Measurements from ENCODE around the gene GLI2.

The GLI2 gene

DNA sequence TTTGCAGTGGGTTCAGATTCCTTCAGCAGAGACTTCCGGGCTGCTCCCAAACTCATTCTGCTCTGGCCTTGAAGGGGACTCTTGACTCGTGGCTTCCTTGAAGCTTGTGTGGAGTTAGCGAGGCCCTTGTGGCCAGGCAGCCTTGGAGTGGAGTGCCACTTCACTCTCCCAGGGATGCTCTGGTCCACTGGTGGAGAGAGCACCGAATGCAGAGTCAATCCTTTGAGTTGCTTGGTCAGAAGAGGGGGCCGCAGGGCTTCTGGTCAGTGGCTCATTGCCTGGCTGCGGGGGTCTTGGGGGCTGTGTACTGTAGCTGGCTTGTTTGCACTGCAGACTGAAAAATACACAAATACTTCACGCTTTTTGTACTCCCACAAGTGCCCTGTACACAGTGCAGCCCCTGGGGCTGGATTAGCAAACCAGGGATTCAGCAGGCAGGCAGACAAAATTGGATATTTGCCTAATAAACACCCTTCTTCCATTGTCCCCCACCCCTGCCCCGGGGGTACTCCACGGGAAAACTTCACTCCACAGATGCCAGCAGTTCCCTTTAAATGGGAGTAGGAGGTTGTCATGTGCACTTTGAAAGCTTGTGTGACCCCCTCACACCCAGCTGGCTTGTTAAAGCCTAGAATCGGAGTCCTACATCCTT lies 3.2 kb downstream of the GLI2 start:
- no peak for DNase-seq (ENCODE audit: low read depth)

- DNase-seq (ENCODE audit: low read depth), result no peak
These were observed 3.9 kb downstream of the GLI2 start for GRCh38 chr2:120739438-120740090.

- DNase-seq (ENCODE audit: low read depth), result no peak
These were observed 4.7 kb downstream of the GLI2 start for GRCh38 chr2:120740375-120740764.

GRCh38 chr2:120740765-120741524 lies 5.3 kb downstream of the GLI2 start:
- no peak for DNase-seq (ENCODE audit: low read depth)

GRCh38 chr2:120741571-120742561 lies 6.2 kb downstream of the GLI2 start:
- no peak for DNase-seq (ENCODE audit: low read depth)

- no peak for DNase-seq (ENCODE audit: low read depth)
These were observed 8.0 kb downstream of the GLI2 start for GRCh38 chr2:120743657-120744056.

DNA sequence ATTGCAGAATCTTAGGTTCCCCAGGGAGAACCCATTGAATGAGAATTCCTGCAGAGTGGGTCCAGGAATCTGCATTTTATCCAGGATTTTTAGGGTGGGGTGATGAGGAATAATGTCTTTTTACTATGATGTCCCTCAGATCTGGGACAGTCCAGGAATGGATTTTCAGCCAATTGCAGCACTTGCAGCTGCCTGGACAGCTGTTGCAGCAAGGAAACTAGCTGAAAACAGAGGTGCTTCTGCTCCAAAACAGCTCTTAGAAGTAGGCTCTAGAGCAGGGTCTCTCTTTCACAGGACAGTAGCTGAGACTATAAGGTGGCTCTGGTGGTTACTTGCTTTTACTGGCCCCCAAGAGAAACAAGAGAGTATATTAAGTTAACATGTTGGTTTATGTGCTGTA lies 9.1 kb downstream of the GLI2 start:
- DNase-seq (ENCODE audit: low read depth), result no peak

DNA sequence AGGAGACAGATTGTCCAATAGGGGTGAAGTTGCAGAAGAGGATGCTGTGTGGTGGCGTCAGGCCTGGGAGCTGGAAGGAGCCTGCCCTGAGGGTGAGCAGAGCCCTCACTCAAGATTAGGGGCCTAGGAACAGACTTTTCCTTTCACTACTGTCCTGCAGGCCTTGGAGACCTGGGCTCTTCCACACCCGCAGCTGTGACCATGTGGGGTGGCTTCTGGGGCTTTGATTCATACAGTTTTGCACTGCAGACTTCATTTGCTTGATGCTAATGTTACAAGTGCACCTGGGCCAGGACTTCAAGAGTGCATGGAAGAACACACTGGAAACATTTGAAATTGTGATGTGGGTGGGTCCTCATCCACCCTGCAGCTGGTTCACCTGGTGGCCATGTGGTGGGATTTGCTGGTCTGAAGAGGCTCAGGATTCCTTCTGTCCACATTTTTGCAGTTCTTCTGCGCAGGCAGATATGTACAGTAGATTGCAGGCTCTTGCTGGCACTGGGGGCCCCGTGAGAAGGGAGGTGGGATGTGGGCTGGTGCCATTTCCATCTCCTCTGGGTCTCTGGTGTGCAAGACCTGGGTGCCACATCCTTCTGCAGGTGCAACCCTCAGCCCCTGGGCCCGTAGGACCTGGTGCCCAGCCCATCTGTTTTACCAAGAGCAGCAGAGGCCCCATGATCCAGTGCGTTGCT lies 9.9 kb downstream of the GLI2 start:
- no peak for DNase-seq (ENCODE audit: low read depth)

DNA sequence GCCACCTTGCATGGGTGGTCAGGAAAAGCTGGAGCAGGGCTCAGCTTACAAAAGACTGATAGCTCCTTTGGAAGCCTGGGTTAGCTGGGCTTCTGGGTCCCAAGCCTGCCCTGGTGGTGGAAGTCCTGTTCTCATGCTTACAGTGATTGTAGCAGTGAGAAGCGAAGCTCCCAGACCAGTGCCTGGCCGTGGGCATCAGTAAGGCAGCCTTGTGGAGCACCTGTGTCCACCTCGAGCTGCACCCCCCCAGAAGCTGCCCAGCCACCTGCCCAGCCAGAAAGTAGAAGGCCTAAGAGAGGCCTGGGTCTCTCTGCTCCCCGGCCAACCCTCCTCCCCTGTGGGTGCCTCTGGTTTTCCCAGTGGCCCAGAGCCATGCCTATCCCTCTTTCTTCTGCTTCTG lies 10.5 kb downstream of the GLI2 start:
- DNase-seq (ENCODE audit: low read depth), result no peak

DNA sequence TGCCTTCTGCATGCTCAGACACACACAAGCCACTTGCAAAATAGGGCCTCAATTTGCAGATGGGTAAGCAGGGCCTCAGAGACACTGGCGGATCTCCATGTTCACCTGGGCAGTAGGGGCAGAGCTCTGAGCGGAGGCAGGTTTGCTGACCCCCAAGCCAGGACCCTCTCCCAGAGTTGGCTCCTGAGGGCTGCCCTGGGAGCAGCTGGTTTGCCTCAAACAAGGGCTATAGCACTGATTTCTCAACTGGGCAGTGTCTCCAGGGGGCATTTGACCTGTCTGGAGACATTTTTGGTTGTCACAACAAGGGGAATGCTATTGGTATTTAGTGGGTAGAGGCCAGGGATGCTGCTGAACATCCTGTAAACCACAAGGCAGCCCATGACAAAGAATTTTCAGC lies 11.6 kb downstream of the GLI2 start:
- no peak for DNase-seq (ENCODE audit: low read depth)

GRCh38 chr2:120747706-120748105 lies 12.0 kb downstream of the GLI2 start:
- no peak for DNase-seq (ENCODE audit: low read depth)

GRCh38 chr2:120748310-120748709 lies 12.6 kb downstream of the GLI2 start:
- DNase-seq (ENCODE audit: low read depth), result no peak

- DNase-seq (ENCODE audit: low read depth), result no peak
These were observed 13.1 kb downstream of the GLI2 start for GRCh38 chr2:120748741-120749140.

- DNase-seq (ENCODE audit: low read depth), result no peak
These were observed 14.1 kb downstream of the GLI2 start for GRCh38 chr2:120749506-120750431.

GRCh38 chr2:120750488-120751210 lies 15.0 kb downstream of the GLI2 start:
- no peak for DNase-seq (ENCODE audit: low read depth)

DNA sequence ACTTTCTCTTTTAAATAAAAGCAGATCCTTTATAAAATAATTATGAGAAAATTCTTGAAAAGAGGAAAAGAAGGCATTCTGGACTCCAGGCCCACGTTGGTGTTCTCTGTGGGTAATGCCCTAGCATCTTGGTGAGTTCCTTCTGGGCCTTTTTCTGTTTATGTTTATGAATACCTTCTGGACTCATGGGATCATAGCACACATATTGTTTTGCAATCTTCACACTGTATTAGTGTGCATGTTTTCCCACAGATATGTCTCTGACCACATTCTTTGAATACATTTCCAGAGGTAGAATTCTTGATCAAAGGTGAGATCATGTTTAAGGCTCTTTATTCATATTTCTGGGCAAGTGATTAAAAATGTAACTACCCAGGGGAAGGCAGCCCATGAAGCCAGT lies 15.9 kb downstream of the GLI2 start:
- DNase-seq (ENCODE audit: low read depth), result no peak

- no peak for DNase-seq (ENCODE audit: low read depth)
These were observed 18.6 kb downstream of the GLI2 start for GRCh38 chr2:120754067-120754960.
